H9 (cell line): ENCODE data around the gene LOXHD1. TPM values are rescaled to one million over a fixed set of nuclear protein-coding genes. Genes with fewer than 3 reads are reported as not detected.

Experiments used
- DNase-seq: peaks from one replicate; pipeline ENCODE4 v3.0.0-alpha.2; 2017
- H2AFZ ChIP-seq: one replicate; pipeline ENCODE4 v1.6.1; 2013; ENCODE audit warnings: mild to moderate bottlenecking, low read length, control low read depth, moderate library complexity
- H2AK5ac ChIP-seq: 2 replicates; pipeline ENCODE4 v1.6.1; 2013; ENCODE audit warnings: low read length, control low read depth, mixed read lengths; ENCODE audit not compliant: insufficient read length
- H2BK120ac ChIP-seq: one replicate; pipeline ENCODE4 v1.6.1; 2013; ENCODE audit warnings: low read depth, mild to moderate bottlenecking, low read length, control low read depth, inconsistent platforms; ENCODE audit not compliant: poor library complexity, severe bottlenecking
- H2BK12ac ChIP-seq: 2 replicates; pipeline ENCODE4 v1.6.1; 2013; ENCODE audit warnings: low read length, control low read depth, mixed read lengths, low read depth; ENCODE audit not compliant: insufficient read length
- H2BK15ac ChIP-seq: 2 replicates; pipeline ENCODE4 v1.6.1; 2013; ENCODE audit warnings: low read depth, low read length, control low read depth
- H2BK20ac ChIP-seq: one replicate; pipeline ENCODE4 v1.6.1; 2013; ENCODE audit warnings: low read depth, mild to moderate bottlenecking, low read length, control low read depth, inconsistent platforms; ENCODE audit not compliant: poor library complexity, severe bottlenecking
- H2BK5ac ChIP-seq: 2 replicates; pipeline ENCODE4 v1.6.1; 2013; ENCODE audit warnings: low read length, control low read depth, mixed read lengths; ENCODE audit not compliant: insufficient read length
- H3K14ac ChIP-seq: 2 replicates; pipeline ENCODE4 v1.6.1; 2013; ENCODE audit warnings: low read length, control low read depth; ENCODE audit not compliant: insufficient read depth
- H3K18ac ChIP-seq: 2 replicates; pipeline ENCODE4 v1.6.1; 2013; ENCODE audit warnings: low read depth, mild to moderate bottlenecking, mixed read lengths, low read length, control low read depth; ENCODE audit not compliant: insufficient read length
- H3K23ac ChIP-seq: 2 replicates; pipeline ENCODE4 v1.6.1; 2013; ENCODE audit warnings: low read length, control low read depth, mixed read lengths, low read depth; ENCODE audit not compliant: insufficient read length
- H3K23me2 ChIP-seq: 2 replicates; pipeline ENCODE4 v1.6.1; 2013; ENCODE audit warnings: low read depth, mild to moderate bottlenecking, mixed read lengths, low read length, control low read depth; ENCODE audit not compliant: insufficient read length, poor library complexity, severe bottlenecking
- H3K27ac ChIP-seq: 2 replicates; pipeline ENCODE4 v1.5.1; 2013; ENCODE audit warnings: low read length, control low read depth, mixed read lengths, low read depth; ENCODE audit not compliant: insufficient read length
- H3K27me3 ChIP-seq: 2 replicates; pipeline ENCODE4 v1.6.1; 2013; ENCODE audit warnings: low read length, control low read depth, inconsistent platforms; ENCODE audit not compliant: insufficient read depth
- H3K4ac ChIP-seq: 2 replicates; pipeline ENCODE4 v1.6.1; 2013; ENCODE audit warnings: low read depth, mild to moderate bottlenecking, control low read depth, inconsistent platforms, low read length, moderate library complexity
- H3K4me1 ChIP-seq: 2 replicates; pipeline ENCODE4 v1.6.1; 2013; ENCODE audit warnings: low read length, control low read depth, inconsistent platforms; ENCODE audit not compliant: insufficient read depth
- H3K4me2 ChIP-seq: 2 replicates; pipeline ENCODE4 v1.6.1; 2013; ENCODE audit warnings: low read length, control low read depth, mixed read lengths; ENCODE audit not compliant: insufficient read length, insufficient read depth
- H3K56ac ChIP-seq: 2 replicates; pipeline ENCODE4 v1.6.1; 2013; ENCODE audit warnings: low read depth, mild to moderate bottlenecking, mixed read lengths, low read length, control low read depth; ENCODE audit not compliant: insufficient read length
- H3K79me1 ChIP-seq: 2 replicates; pipeline ENCODE4 v1.6.1; 2013; ENCODE audit warnings: low read depth, mild to moderate bottlenecking, moderate library complexity, low read length, control low read depth, inconsistent platforms; ENCODE audit not compliant: insufficient read depth, poor library complexity, severe bottlenecking
- H3K79me2 ChIP-seq: 2 replicates; pipeline ENCODE4 v1.6.1; 2013; ENCODE audit warnings: low read length, control low read depth, inconsistent platforms; ENCODE audit not compliant: insufficient read depth
- H3K9ac ChIP-seq: 2 replicates; pipeline ENCODE4 v1.6.1; 2013; ENCODE audit warnings: low read length, control low read depth, mixed read lengths; ENCODE audit not compliant: insufficient read length; ENCODE audit errors: extremely low read depth
- H3K9me3 ChIP-seq: one replicate; pipeline ENCODE4 v1.6.1; 2013; ENCODE audit warnings: low read depth, low read length, inconsistent platforms; ENCODE audit not compliant: control insufficient read depth
- H3T11ph ChIP-seq: one replicate; pipeline ENCODE4 v1.6.1; 2013; ENCODE audit warnings: mild to moderate bottlenecking, low read length, control low read depth, inconsistent platforms
- H4K20me1 ChIP-seq: one replicate; pipeline ENCODE4 v1.6.1; 2013; ENCODE audit not compliant: control insufficient read depth, insufficient read length, insufficient read depth
- H4K5ac ChIP-seq: 2 replicates; pipeline ENCODE4 v1.6.1; 2013; ENCODE audit warnings: low read depth, mild to moderate bottlenecking, mixed read lengths, low read length, control low read depth; ENCODE audit not compliant: insufficient read length
- H4K8ac ChIP-seq: replicated peaks from 2 replicates; pipeline ENCODE4 v1.6.1; 2013; ENCODE audit warnings: low read length, control low read depth, mixed read lengths, low read depth; ENCODE audit not compliant: insufficient read length
- H4K91ac ChIP-seq: 2 replicates; pipeline ENCODE4 v1.6.1; 2013; ENCODE audit warnings: low read depth, mild to moderate bottlenecking, moderate library complexity, mixed read lengths, low read length, control low read depth; ENCODE audit not compliant: insufficient read length
- H3K27ac Mint-ChIP-seq, 3 experiments: 2 replicates in 2 of 3; 3 replicates in 1 of 3; pipeline ENCODE4 v1.8.0; 2020 to 2021; ENCODE audit warnings: mixed read lengths in 3 of 3, mild to moderate bottlenecking in 1 of 3, moderate library complexity in 1 of 3
- H3K27me3 Mint-ChIP-seq: 2 replicates; pipeline ENCODE4 v1.8.0; 2021; ENCODE audit warnings: low read depth, mild to moderate bottlenecking, moderate library complexity, mixed read lengths
- H3K36me3 Mint-ChIP-seq, 3 experiments: 2 replicates in 2 of 3; 3 replicates in 1 of 3; pipeline ENCODE4 v1.8.0; 2020 to 2021; ENCODE audit warnings: low read depth in 3 of 3, mixed read lengths in 3 of 3; ENCODE audit not compliant: insufficient read depth in 1 of 3
- H3K4me1 Mint-ChIP-seq, 2 experiments: 2 replicates each; pipeline ENCODE4 v1.8.0; 2020; ENCODE audit warnings: mixed read lengths in 2 of 2
- H3K4me3 Mint-ChIP-seq, 2 experiments: 2 replicates in 1 of 2; 3 replicates in 1 of 2; pipeline ENCODE4 v1.8.0; 2020 to 2021; ENCODE audit warnings: mild to moderate bottlenecking in 2 of 2, mixed read lengths in 2 of 2, moderate library complexity in 1 of 2
- H3K9me3 Mint-ChIP-seq, 2 experiments: 2 replicates in 1 of 2; 3 replicates in 1 of 2; pipeline ENCODE4 v1.8.0; 2020; ENCODE audit warnings: mild to moderate bottlenecking in 2 of 2, mixed read lengths in 2 of 2, moderate library complexity in 1 of 2
- CTCF ChIP-seq: fragments of 200-600 bp; sonication (generic); conservative IDR thresholded peaks from 3 replicates; pipeline ENCODE4 v1.8.0; 2021; ENCODE audit warnings: antibody characterized with exemption, mild to moderate bottlenecking
- WGBS: extraction: QIAGEN DNeasy Blood & Tissue Kit; methylation state at CpG from one replicate; pipeline ENCODE4 v1.1.7; 2013; ENCODE audit warnings: missing lambda C conversion rate, low lambda C conversion rate, mixed read lengths; ENCODE audit not compliant: insufficient read length; ENCODE audit errors: extremely low coverage; 5-methylcytosine and 5-hydroxymethylcytosine counted together
- total RNA-seq: library from RNA; stranded (reverse); gene quantifications from 2 replicates; pipeline ENCODE4 v1.2.1, GENCODE V29; 2021

Gene LOXHD1
- total RNA-seq, 1 experiment from 2014 or later: 0.07 TPM

- Mint-ChIP-seq H3K9me3 (no peaks in the 10 kb centered on the region; a peak in 1 of 5 replicates), H3K27me3 (peaks cover 1% of the 10 kb centered on the region; the same call in 1 of the 2 replicates), H3K4me3 (no peak overlapping the region), H3K4me1 (peaks cover 0 to 4% of the 10 kb centered on the region in 2 experiments; a peak in 1 of 4 replicates), H3K27ac (no peak overlapping the region), H3K36me3 (no peaks in the 10 kb centered on the region)
- no peaks in the 10 kb centered on the region for H3K4me1 ChIP-seq
- no peaks in the 10 kb centered on the region for H3K23me2 ChIP-seq
- no peak overlapping the region for H2BK12ac ChIP-seq
- H3K79me2 ChIP-seq: no peaks in the 10 kb centered on the region
- no peak overlapping the region for H4K5ac ChIP-seq
- no peak overlapping the region for H2AFZ ChIP-seq
- H2BK15ac ChIP-seq: no peak overlapping the region
- no peak overlapping the region for H2BK20ac ChIP-seq
- no peak overlapping the region for H3K56ac ChIP-seq
- H3K14ac ChIP-seq: no peak overlapping the region
- H3K27me3 ChIP-seq: peaks cover 2% of the 10 kb centered on the region; the same call in 1 of the 2 replicates
- H3K18ac ChIP-seq: no peak overlapping the region
- H3T11ph ChIP-seq: no peak overlapping the region
- no peaks in the 10 kb centered on the region for H3K9me3 ChIP-seq
- no peaks in the 10 kb centered on the region for H4K20me1 ChIP-seq
- H3K4ac ChIP-seq: no peak overlapping the region
- no peaks in the 10 kb centered on the region for H3K79me1 ChIP-seq
- H3K27ac ChIP-seq: no peak overlapping the region
- H3K9ac ChIP-seq: no peak overlapping the region
- H3K23ac ChIP-seq: no peak overlapping the region
- H3K4me2 ChIP-seq: no peak overlapping the region
- H2AK5ac ChIP-seq: no peak overlapping the region
- whole genome bisulfite sequencing: no CpG with 5 or more reads among the region's 4 CpGs
- no peak overlapping the region for H4K8ac ChIP-seq
- no peak overlapping the region for H2BK120ac ChIP-seq
- H2BK5ac ChIP-seq: no peak overlapping the region
- TF ChIP-seq CTCF: no peak
- no peak overlapping the region for H4K91ac ChIP-seq
- DNase-seq: peak; percentile 55
These were observed 159.9 kb downstream of the LOXHD1 start for GRCh38 chr18:46497129-46497528.
